GM12892 (cell line): ENCODE measurements around the gene HAPLN3.

Experiments used
- POLR2A ChIP-seq: IDR thresholded peaks from 2 replicates; pipeline ENCODE4 v1.6.1; 2011; ENCODE audit warnings: low read depth, low read length, control low read depth
- POLR2AphosphoS5 ChIP-seq: IDR thresholded peaks from 2 replicates; pipeline ENCODE4 v1.6.1; 2011; ENCODE audit warnings: low read depth, low read length, control low read depth

DNA sequence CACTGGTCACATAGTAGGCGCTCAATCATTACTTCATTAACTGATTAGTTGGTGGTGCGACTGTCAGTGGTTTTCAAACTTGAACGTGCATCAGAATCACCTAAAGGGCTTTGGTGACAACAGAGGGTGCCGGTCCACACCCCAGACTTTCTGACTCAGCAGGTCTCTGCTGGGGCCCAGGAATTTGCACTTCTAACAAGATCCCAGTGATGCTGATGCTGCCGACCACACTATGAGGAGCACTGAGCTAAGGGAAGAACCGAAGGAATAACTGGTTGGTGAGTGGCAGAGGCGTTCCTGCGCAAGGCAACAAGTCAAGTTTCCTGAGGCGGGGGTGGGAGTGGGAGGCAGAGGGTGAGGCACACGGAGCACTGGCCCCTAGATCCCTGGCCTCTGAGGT lies 18.8 kb downstream of the HAPLN3 start:
- TF ChIP-seq POLR2A = no peak
- TF ChIP-seq POLR2AphosphoS5 = no peak
